Hepatocyte (in vitro differentiated cells): ENCODE data around the gene LIPM. TPM values are rescaled to one million over a fixed set of nuclear protein-coding genes. Genes with fewer than 3 reads are reported as not detected.

Source experiments
- DNase-seq: peaks from one replicate; pipeline ENCODE4 v3.0.0-alpha.2; 2016; ENCODE audit warnings: low spot score
- H2AFZ ChIP-seq: fragments of 200-600 bp; sonication (generic); 2 replicates; pipeline ENCODE4 v1.6.0; 2016; ENCODE audit warnings: antibody characterized with exemption, mild to moderate bottlenecking
- H3K27ac ChIP-seq: fragments of 200-600 bp; sonication (generic); 2 replicates; pipeline ENCODE4 v1.5.1; 2016; ENCODE audit warnings: mild to moderate bottlenecking
- H3K27me3 ChIP-seq: fragments of 200-600 bp; sonication (generic); 2 replicates; pipeline ENCODE4 v1.6.1; 2016
- H3K36me3 ChIP-seq: fragments of 200-600 bp; sonication (generic); replicated peaks from 2 replicates; pipeline ENCODE4 v1.5.1; 2016; ENCODE audit warnings: low read depth; ENCODE audit not compliant: insufficient read depth
- H3K4me1 ChIP-seq: fragments of 200-600 bp; sonication (generic); 2 replicates; pipeline ENCODE4 v1.5.1; 2016; ENCODE audit warnings: mild to moderate bottlenecking, moderate library complexity; ENCODE audit not compliant: insufficient read depth
- H3K4me2 ChIP-seq: fragments of 200-600 bp; sonication (generic); 2 replicates; pipeline ENCODE4 v1.6.0; 2016
- H3K4me3 ChIP-seq: fragments of 200-600 bp; sonication (generic); 2 replicates; pipeline ENCODE4 v1.5.1; 2016; ENCODE audit warnings: mild to moderate bottlenecking
- H3K79me2 ChIP-seq: fragments of 200-600 bp; sonication (generic); 2 replicates; pipeline ENCODE4 v1.6.0; 2017; ENCODE audit warnings: mild to moderate bottlenecking
- H3K9me2 ChIP-seq: fragments of 200-600 bp; sonication (generic); replicated peaks from 2 replicates; pipeline ENCODE4 v1.6.0; 2017; ENCODE audit warnings: mild to moderate bottlenecking; ENCODE audit not compliant: insufficient read depth
- H3K9me3 ChIP-seq: fragments of 200-600 bp; sonication (generic); 2 replicates; pipeline ENCODE4 v1.5.1; 2016; ENCODE audit warnings: low read depth, mild to moderate bottlenecking
- H4K20me1 ChIP-seq: fragments of 200-600 bp; sonication (generic); 2 replicates; pipeline ENCODE4 v1.6.0; 2016; ENCODE audit warnings: mild to moderate bottlenecking; ENCODE audit not compliant: insufficient read depth, poor library complexity, severe bottlenecking
- CTCF ChIP-seq: fragments of 200-600 bp; sonication (generic); IDR thresholded peaks from 2 replicates; pipeline ENCODE4 v1.5.1; 2016; ENCODE audit warnings: antibody characterized with exemption, mild to moderate bottlenecking; ENCODE audit not compliant: poor library complexity
- EZH2 ChIP-seq: fragments of 200-600 bp; sonication (generic); IDR thresholded peaks from 2 replicates; pipeline ENCODE4 v1.6.1; 2016; ENCODE audit warnings: antibody characterized with exemption, mild to moderate bottlenecking, borderline replicate concordance
- EZH2phosphoT487 ChIP-seq: fragments of 200-600 bp; sonication (generic); IDR thresholded peaks from one replicate; pipeline ENCODE4 v1.6.1; 2018; ENCODE audit warnings: antibody characterized with exemption, mild to moderate bottlenecking, low read depth, moderate library complexity; ENCODE audit not compliant: unreplicated experiment, severe bottlenecking
- WGBS: methylation state at CpG from one replicate; pipeline ENCODE4 v1.1.6; 2016; ENCODE audit warnings: low lambda C conversion rate; ENCODE audit errors: missing lambda C conversion rate; 5-methylcytosine and 5-hydroxymethylcytosine counted together
- polyA plus RNA-seq: library from polyadenylated mRNA; unstranded; fragments of >200 nt; fragmentation: Nextera tagmentation; extraction: Ambion mirVana; gene quantifications from 2 replicates; pipeline ENCODE4 v1.2.1, GENCODE V29; 2016
- total RNA-seq: library from RNA; depleted of rRNA; stranded (reverse); fragments of >200 nt; gene quantifications from 2 replicates; pipeline ENCODE4 v1.2.3, GENCODE V29; 2014

The LIPM gene
- total and polyA plus RNA-seq, 2 experiments from 2014 or later, result not detected

- H3K9me3 ChIP-seq, result no peaks in the 10 kb centered on the region
- DNase-seq, result no peak
- no peak overlapping the region for H3K4me2 ChIP-seq
- no peak overlapping the region for H3K4me3 ChIP-seq
- no peak overlapping the region for H3K27ac ChIP-seq
- TF ChIP-seq EZH2phosphoT487, result no peak
- TF ChIP-seq CTCF, result no peak
- TF ChIP-seq EZH2, result no peak
- H2AFZ ChIP-seq, result no peak overlapping the region
- H3K4me1 ChIP-seq, result no peaks in the 10 kb centered on the region
- H3K27me3 ChIP-seq, result no peaks in the 10 kb centered on the region
- H3K79me2 ChIP-seq, result no peaks in the 10 kb centered on the region
- H4K20me1 ChIP-seq, result no peaks in the 10 kb centered on the region
- H3K9me2 ChIP-seq, result no peaks in the 10 kb centered on the region
- no peaks in the 10 kb centered on the region for H3K36me3 ChIP-seq
Observed at GRCh38 chr10:88832376-88832775, 29.8 kb downstream of the LIPM start.

DNA sequence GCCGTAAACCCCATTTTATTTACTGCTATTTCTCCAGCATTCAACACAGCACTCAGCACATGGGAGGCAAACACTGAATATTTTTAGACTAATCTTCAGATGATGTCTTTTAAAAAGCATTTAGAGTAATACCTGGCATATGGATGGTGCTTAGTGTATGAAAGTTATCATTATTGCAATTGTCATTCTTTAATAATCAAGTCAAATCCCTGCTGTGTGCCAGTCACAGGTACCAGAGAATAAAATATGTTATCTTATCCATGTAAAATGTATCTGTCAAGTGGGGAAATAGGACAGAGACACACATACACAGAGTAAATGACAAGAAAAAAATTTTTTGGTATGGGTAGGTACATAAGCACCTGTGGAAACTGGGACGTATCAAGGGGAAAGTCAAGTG lies 30.6 kb downstream of the LIPM start:
- 91% methylated on average over 2 of the region's 2 CpGs for WGBS
- Histone ChIP-seq H3K4me3 (no peak overlapping the region), H2AFZ (no peak overlapping the region), H4K20me1 (no peaks in the 10 kb centered on the region), H3K4me1 (no peaks in the 10 kb centered on the region), H3K36me3 (no peaks in the 10 kb centered on the region), H3K79me2 (no peaks in the 10 kb centered on the region), H3K27me3 (no peaks in the 10 kb centered on the region), H3K4me2 (no peak overlapping the region), H3K9me3 (no peaks in the 10 kb centered on the region), H3K27ac (no peak overlapping the region), H3K9me2 (no peaks in the 10 kb centered on the region)
- TF ChIP-seq EZH2 (no peak), EZH2phosphoT487 (no peak), CTCF (no peak)
- DNase-seq, result no peak

DNA sequence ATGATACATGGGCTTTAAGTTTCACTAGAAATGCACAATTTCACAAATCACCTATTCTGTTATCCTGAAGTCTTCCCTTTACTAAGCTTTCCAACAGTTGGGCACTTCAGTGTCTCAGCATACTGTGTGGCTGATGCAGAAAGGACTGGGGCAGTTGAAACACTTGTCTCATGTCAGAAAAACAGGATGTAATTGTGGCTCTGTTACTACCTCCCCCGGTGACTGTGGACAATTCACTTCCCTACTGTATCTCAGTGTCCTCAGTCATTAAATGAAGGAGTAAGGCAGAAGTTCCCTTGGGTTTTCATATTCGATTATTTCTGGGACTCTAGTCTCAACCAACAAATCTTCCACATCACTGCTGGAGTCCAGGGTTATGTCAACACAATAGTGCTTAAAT lies 31.2 kb downstream of the LIPM start:
- no peak for DNase-seq
- Histone ChIP-seq H2AFZ (no peak overlapping the region), H3K27ac (no peak overlapping the region), H3K4me3 (no peak overlapping the region), H3K79me2 (no peaks in the 10 kb centered on the region), H4K20me1 (no peaks in the 10 kb centered on the region), H3K4me1 (no peaks in the 10 kb centered on the region), H3K4me2 (no peak overlapping the region), H3K36me3 (no peaks in the 10 kb centered on the region), H3K27me3 (no peaks in the 10 kb centered on the region), H3K9me2 (no peaks in the 10 kb centered on the region), H3K9me3 (no peaks in the 10 kb centered on the region)
- TF ChIP-seq EZH2 (no peak), EZH2phosphoT487 (no peak), CTCF (no peak)
- WGBS, result 86% methylated on average over 2 of the region's 2 CpGs
